ENCODE data around the gene FOXO4. TPM values are rescaled to one million over a fixed set of nuclear protein-coding genes. Genes with fewer than 3 reads are reported as not detected.
A peak's percentile ranks its signal among the peaks of the same experiment; 100 is the strongest.

Gene FOXO4
- total RNA-seq, 2 experiments from 2014 or later: 3.8 to 12.1 TPM

DNA sequence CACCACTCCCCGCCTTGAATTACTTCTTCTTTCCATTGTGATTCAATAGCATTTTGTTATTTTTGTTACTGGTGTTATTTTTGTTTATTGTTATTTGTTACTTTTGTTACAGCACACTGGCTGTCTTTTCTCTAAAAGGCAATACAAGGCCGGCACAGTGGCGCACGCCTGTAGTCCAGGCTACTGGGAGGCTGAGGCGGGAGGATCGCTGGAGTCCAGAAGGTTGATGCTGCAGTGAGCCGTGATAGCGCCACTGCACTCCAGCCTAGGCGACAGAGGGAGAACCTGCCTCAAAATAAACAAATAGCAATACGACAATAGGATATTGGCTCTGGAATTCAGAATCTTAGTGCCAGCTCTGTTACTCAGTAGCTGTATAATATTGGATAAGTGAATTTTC lies 21.7 kb downstream of the FOXO4 start:
- H3K9me3 ChIP-seq (ENCODE audit: low read length): no peaks in the 10 kb centered on the region
- no peak overlapping the region for H2AFZ ChIP-seq (ENCODE audit: low read length)
- H3K9me2 ChIP-seq (ENCODE audit: insufficient read depth, low read length): no peaks in the 10 kb centered on the region
- no peak for DNase-seq (ENCODE audit: low spot score)
- TF ChIP-seq, protein P1, sequence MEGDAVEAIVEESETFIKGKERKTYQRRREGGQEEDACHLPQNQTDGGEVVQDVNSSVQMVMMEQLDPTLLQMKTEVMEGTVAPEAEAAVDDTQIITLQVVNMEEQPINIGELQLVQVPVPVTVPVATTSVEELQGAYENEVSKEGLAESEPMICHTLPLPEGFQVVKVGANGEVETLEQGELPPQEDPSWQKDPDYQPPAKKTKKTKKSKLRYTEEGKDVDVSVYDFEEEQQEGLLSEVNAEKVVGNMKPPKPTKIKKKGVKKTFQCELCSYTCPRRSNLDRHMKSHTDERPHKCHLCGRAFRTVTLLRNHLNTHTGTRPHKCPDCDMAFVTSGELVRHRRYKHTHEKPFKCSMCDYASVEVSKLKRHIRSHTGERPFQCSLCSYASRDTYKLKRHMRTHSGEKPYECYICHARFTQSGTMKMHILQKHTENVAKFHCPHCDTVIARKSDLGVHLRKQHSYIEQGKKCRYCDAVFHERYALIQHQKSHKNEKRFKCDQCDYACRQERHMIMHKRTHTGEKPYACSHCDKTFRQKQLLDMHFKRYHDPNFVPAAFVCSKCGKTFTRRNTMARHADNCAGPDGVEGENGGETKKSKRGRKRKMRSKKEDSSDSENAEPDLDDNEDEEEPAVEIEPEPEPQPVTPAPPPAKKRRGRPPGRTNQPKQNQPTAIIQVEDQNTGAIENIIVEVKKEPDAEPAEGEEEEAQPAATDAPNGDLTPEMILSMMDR (conservative IDR thresholded peaks at IDR 0.05; ENCODE audit: low read length): no peak
- TF ChIP-seq EZH2phosphoT487 (IDR thresholded peaks at IDR 0.05; ENCODE audit: borderline replicate concordance, low read depth, low read length): no peak
- no peaks in the 10 kb centered on the region for H4K20me1 ChIP-seq (ENCODE audit: insufficient read depth, low read length)
- CTCF ChIA-PET (ENCODE audit: unreplicated experiment): no interaction called here
- H3K4me3 ChIP-seq (ENCODE audit: low read depth, low read length, poor library complexity, severe bottlenecking): peak overlapping the region; percentile 81
- peak overlapping the region; percentile 64 for H3K4me2 ChIP-seq (ENCODE audit: low read length)
- BruUV-seq (replicated peaks): no TSS peak
- H3K4me1 ChIP-seq (ENCODE audit: insufficient read depth, low read length, poor library complexity, severe bottlenecking): peaks cover 35% of the 10 kb centered on the region
- peaks cover 20% of the 10 kb centered on the region for H3K36me3 ChIP-seq (ENCODE audit: insufficient read depth, low read length)
- peak overlapping the region; percentile 58 for H3K27ac ChIP-seq (ENCODE audit: low read depth, low read length, poor library complexity, severe bottlenecking)
- no peaks in the 10 kb centered on the region for H3K79me2 ChIP-seq (ENCODE audit: insufficient read depth, low read depth, low read length)
- POLR2A ChIA-PET: interaction anchor here (0.9 to 1.7 kb wide), 3 partner anchors 15 to 530 kb away, joined by 3 to 10 read pairs (median 6); no protein-coding TSS in a partner anchor
- intact Hi-C loops (cut with micrococcal nuclease; ENCODE audit: unreplicated experiment): loop anchor here (10.0 kb wide), 1 partner anchor 167 kb away; the partner anchor contains the start of gene NONO

DNA sequence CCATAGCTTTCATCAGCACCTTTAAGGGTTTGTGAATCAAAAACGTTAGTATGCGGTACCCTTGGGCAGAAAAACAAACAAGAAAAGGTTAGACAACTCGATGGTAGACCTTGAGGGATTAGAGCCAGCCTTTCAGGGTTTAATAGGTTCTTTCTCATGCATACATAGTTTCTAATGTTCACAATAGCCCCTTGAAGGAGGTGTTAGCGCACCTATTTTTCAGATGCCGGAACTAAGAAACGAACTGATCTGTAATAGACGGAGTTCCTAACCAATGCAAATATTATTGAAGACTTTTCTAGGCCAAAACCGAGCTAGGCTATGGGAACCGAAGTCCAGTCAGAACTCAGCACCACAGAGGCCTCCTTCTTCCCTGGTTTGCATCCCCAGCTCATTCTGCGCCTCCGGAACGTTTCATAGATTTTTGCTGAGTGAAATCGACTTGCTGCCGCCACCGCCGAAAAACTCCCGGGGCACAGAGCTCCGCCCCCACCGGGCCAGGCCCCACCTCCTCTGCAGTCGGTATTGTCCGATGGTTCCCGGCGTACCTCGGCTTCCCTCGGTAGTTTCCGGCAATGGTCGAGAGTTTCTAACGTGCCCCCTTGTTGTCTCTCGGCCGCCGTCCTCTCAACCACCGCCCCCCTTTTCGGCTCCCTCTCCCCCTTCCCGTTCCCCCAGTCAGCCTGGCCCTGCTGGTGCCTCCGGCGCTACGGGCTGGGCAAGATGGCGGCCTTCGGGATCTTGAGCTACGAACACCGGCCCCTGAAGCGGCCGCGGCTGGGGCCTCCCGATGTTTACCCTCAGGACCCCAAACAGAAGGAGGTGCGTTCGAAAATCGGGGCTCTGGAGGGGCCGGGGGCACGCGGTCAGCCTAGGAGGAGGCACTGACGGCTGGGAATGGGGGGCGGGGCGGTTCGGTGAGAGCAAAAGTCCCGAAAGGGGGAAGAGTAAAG lies 22.7 kb downstream of the FOXO4 start, which contains the start of gene MED12:
TSS of gene MED12 (plus strand) at position 565 of the 953 bp plus-strand sequence. CDS start at position 724, 159 bp downstream.
- Histone ChIP-seq H3K4me3 (ENCODE audit: low read depth, low read length, poor library complexity, severe bottlenecking) (peak within 1 kb of the TSS; percentile 81), H3K36me3 (ENCODE audit: insufficient read depth, low read length) (peaks cover 28% of the 10 kb centered on the region), H3K27ac (ENCODE audit: low read depth, low read length, poor library complexity, severe bottlenecking) (peak within 1 kb of the TSS; percentile 58), H3K4me1 (ENCODE audit: insufficient read depth, low read length, poor library complexity, severe bottlenecking) (peaks cover 27% of the 10 kb centered on the region), H4K20me1 (ENCODE audit: insufficient read depth, low read length) (no peaks in the 10 kb centered on the region), H3K9me3 (ENCODE audit: low read length) (no peaks in the 10 kb centered on the region), H3K9me2 (ENCODE audit: insufficient read depth, low read length) (no peaks in the 10 kb centered on the region), H3K4me2 (ENCODE audit: low read length) (peak within 1 kb of the TSS; percentile 64), H2AFZ (ENCODE audit: low read length) (peak within 1 kb of the TSS; percentile 67), H3K79me2 (ENCODE audit: insufficient read depth, low read depth, low read length) (no peaks in the 10 kb centered on the region)
- ChIA-PET CTCF (ENCODE audit: unreplicated experiment) (interaction anchor here (0.6 kb wide), 1 partner anchor 16 kb away, joined by 3 read pairs; no protein-coding TSS in a partner anchor), POLR2A (interaction anchor here (0.5 to 1.7 kb wide), 13 partner anchors 12 to 529 kb away, joined by 3 to 10 read pairs (median 3); partner anchors contain the start of genes FOXO4, NONO and TAF1)
- TSS peak; percentile 92 for BruUV-seq (replicated peaks)
- no peak for TF ChIP-seq EZH2phosphoT487 (IDR thresholded peaks at IDR 0.05; ENCODE audit: borderline replicate concordance, low read depth, low read length)
- TF ChIP-seq, protein P1 (conservative IDR thresholded peaks at IDR 0.05; ENCODE audit: low read length): no peak
- peak; percentile 77 for DNase-seq (ENCODE audit: low spot score)
- intact Hi-C loops (cut with micrococcal nuclease; ENCODE audit: unreplicated experiment): loop anchor here (10.0 kb wide), 1 partner anchor 166 kb away; the partner anchor contains the start of gene NONO
